ENCODE measurements around the gene TMC5. TPM values are rescaled to one million over a fixed set of nuclear protein-coding genes. Genes with fewer than 3 reads are reported as not detected.

Gene TMC5
- total and polyA plus RNA-seq, 2 of the 8 experiments (the other 6 are each of a cell fraction or from before 2014, with no cell fraction given), result 1.6 to 1.8 TPM

DNA sequence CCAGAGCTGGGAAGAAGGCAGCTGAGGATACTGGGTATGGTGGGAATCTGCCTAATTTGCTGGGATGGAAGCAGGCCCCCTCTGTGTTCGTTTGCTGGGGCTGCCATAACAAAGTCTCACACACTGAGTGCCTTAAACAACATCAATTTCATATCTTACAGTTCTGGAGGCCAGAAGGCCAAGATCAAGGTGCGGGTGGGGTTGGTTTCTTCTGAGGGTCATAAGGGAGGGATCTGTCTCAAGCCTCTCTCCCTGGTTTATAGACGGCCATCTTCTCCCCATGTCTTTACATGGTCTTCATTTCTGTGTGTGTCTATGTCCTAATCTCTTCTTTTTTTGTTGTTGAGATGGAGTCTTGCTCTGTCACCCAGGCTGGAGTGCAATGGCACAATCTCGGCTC, 68.4 kb downstream of the TMC5 start:
- no peak overlapping the region for H3K18ac ChIP-seq (ENCODE audit: extremely low read depth, low read length)
- WGBS, 2 experiments (ENCODE audit: extremely low coverage in 1 of 2, insufficient coverage in 1 of 2, insufficient read length in 1 of 2, insufficient replicate concordance in 2 of 2, low coverage in 1 of 2, low lambda C conversion rate in 2 of 2, missing lambda C conversion rate in 1 of 2), result 86% methylated on average over 4 of the region's 4 CpGs; no CpG with 5 or more reads in 1 of the 2 experiments
- no peak overlapping the region for H2BK5ac ChIP-seq (ENCODE audit: low read depth, low read length)
- no peak overlapping the region for H2AFZ ChIP-seq (ENCODE audit: low read length)
- no peak for FAIRE-seq
- H2BK20ac ChIP-seq (ENCODE audit: low read length), result no peak overlapping the region
- H3K9ac ChIP-seq (replicated peaks in 1 of 4; ENCODE audit: extremely low read depth in 1 of 4, low read depth in 3 of 4, low read length in 3 of 4), result no peak overlapping the region
- H4K5ac ChIP-seq (ENCODE audit: insufficient read length, low read depth, low read length), result no peak overlapping the region
- peaks cover 0 to 9% of the 10 kb centered on the region in 2 experiments; a peak in 2 of 4 replicates for H3K9me3 ChIP-seq (ENCODE audit: insufficient read depth in 2 of 2, low read depth in 1 of 2, low read length in 1 of 2)
- H4K20me1 ChIP-seq (replicated peaks in 1 of 2; ENCODE audit: control insufficient read depth in 1 of 2, insufficient read depth in 2 of 2, low read length in 2 of 2), result no peaks in the 10 kb centered on the region
- POLR2A ChIA-PET (ENCODE audit: partially characterized antibody), result no interaction called here
- H2BK15ac ChIP-seq (ENCODE audit: low read length), result no peak overlapping the region
- no peak overlapping the region for H4K8ac ChIP-seq (ENCODE audit: extremely low read depth, insufficient read depth, low read length)
- peaks cover 2 to 13% (median 7%) of the 10 kb centered on the region in 4 experiments; a peak in 4 of 7 replicates for H3K4me1 ChIP-seq (replicated peaks in 1 of 4; ENCODE audit: control insufficient read depth in 3 of 4, insufficient read depth in 4 of 4, low read length in 3 of 4)
- H3K36me3 ChIP-seq (ENCODE audit: control insufficient read depth in 2 of 4, insufficient read depth in 4 of 4, low read length in 3 of 4), result no peaks in the 10 kb centered on the region
- no peak for DNase-seq (ENCODE audit: low read depth in 1 of 2, low spot score in 2 of 2)
- no peaks in the 10 kb centered on the region for H3K79me2 ChIP-seq (ENCODE audit: control insufficient read depth in 1 of 2, insufficient read depth in 2 of 2, low read length in 2 of 2)
- no peak overlapping the region for H2BK120ac ChIP-seq (replicated peaks; ENCODE audit: low read depth, low read length)
- no peak overlapping the region for H3K4ac ChIP-seq (replicated peaks; ENCODE audit: insufficient read length, low read depth, low read length)
- H3K4me2 ChIP-seq (ENCODE audit: insufficient read depth in 1 of 2, low read depth in 2 of 2, low read length in 2 of 2), result no peak overlapping the region
- no peak overlapping the region for H3K27ac ChIP-seq (ENCODE audit: low read depth, low read length)
- no peak overlapping the region for H3K56ac ChIP-seq (replicated peaks; ENCODE audit: insufficient read length, low read depth, low read length)
- H3K27me3 ChIP-seq (replicated peaks in 1 of 4; ENCODE audit: control insufficient read depth in 3 of 4, extremely low read depth in 1 of 4, insufficient read depth in 3 of 4, low read length in 3 of 4), result no peaks in the 10 kb centered on the region
- no peak for TF ChIP-seq MAFK (IDR thresholded peaks at IDR 0.05; ENCODE audit: low read depth, low read length)
- no peak overlapping the region for H4K91ac ChIP-seq (replicated peaks; ENCODE audit: insufficient read length, low read length)
- no peak overlapping the region for H3K14ac ChIP-seq (ENCODE audit: insufficient read length)
- H2BK12ac ChIP-seq (ENCODE audit: low read depth, low read length), result no peak overlapping the region
- CTCF ChIA-PET (ENCODE audit: partially characterized antibody), result interaction anchor here (0.6 kb wide), 1 partner anchor 107 kb away, joined by 3 read pairs; no protein-coding TSS in a partner anchor
- no peaks in the 10 kb centered on the region for H3K79me1 ChIP-seq (ENCODE audit: low read depth, low read length)
- no peak overlapping the region for H3K23ac ChIP-seq (ENCODE audit: insufficient read length)
- H3K23me2 ChIP-seq (ENCODE audit: low read depth, low read length), result no peaks in the 10 kb centered on the region; the same call in 1 of the 2 replicates
- H3K4me3 ChIP-seq (ENCODE audit: extremely low read depth in 1 of 4, insufficient read depth in 2 of 4, low read depth in 3 of 4, low read length in 4 of 4), result no peak overlapping the region
- H2AK5ac ChIP-seq (ENCODE audit: low read depth, low read length), result no peak overlapping the region
